ENCODE results near the gene SAMM50. TPM values are rescaled to one million over a fixed set of nuclear protein-coding genes. Genes with fewer than 3 reads are reported as not detected.

The SAMM50 gene
- total RNA-seq, 2 experiments from 2014 or later, result 35.9 to 37.8 TPM

GRCh38 chr22:44018594-44018993, 63.4 kb downstream of the SAMM50 start:
- no peak for DNase-seq
- Mint-ChIP-seq H3K9me3 (no peaks in the 10 kb centered on the region), H3K4me3 (no peak overlapping the region), H3K36me3 (ENCODE audit: low read depth) (no peaks in the 10 kb centered on the region), H3K27me3 (ENCODE audit: low read depth) (peaks cover under 1% of the 10 kb centered on the region), H3K27ac (no peak overlapping the region), H3K4me1 (ENCODE audit: low read depth) (peaks cover 7% of the 10 kb centered on the region)
- intact Hi-C loops (cut with micrococcal nuclease), result no loop called here
- CTCF ChIA-PET, result no interaction called here

- no peak overlapping the region for H3K4me3 Mint-ChIP-seq
- peaks cover 10% of the 10 kb centered on the region for H3K4me1 Mint-ChIP-seq (ENCODE audit: low read depth)
- peaks cover 4% of the 10 kb centered on the region for H3K27me3 Mint-ChIP-seq (ENCODE audit: low read depth)
- no peaks in the 10 kb centered on the region for H3K36me3 Mint-ChIP-seq (ENCODE audit: low read depth)
- no peak for DNase-seq
- CTCF ChIA-PET, result interaction anchor here (1.6 kb wide), 1 partner anchor 62 kb away, joined by 4 read pairs; no protein-coding TSS in a partner anchor
- H3K9me3 Mint-ChIP-seq, result no peaks in the 10 kb centered on the region
- H3K27ac Mint-ChIP-seq, result no peak overlapping the region
- intact Hi-C loops (cut with micrococcal nuclease), result no loop called here
These were observed 64.2 kb downstream of the SAMM50 start for GRCh38 chr22:44019416-44019815.

- Mint-ChIP-seq H3K27ac (no peak overlapping the region), H3K27me3 (ENCODE audit: low read depth) (peaks cover 4% of the 10 kb centered on the region), H3K4me1 (ENCODE audit: low read depth) (peaks cover 10% of the 10 kb centered on the region), H3K4me3 (no peak overlapping the region), H3K9me3 (no peaks in the 10 kb centered on the region), H3K36me3 (ENCODE audit: low read depth) (no peaks in the 10 kb centered on the region)
- no peak for DNase-seq
- intact Hi-C loops (cut with micrococcal nuclease), result no loop called here
- CTCF ChIA-PET, result interaction anchor here (1.6 kb wide), 1 partner anchor 62 kb away, joined by 4 read pairs; no protein-coding TSS in a partner anchor
These were observed 64.6 kb downstream of the SAMM50 start for GRCh38 chr22:44019846-44020245.

GRCh38 chr22:44020981-44021380, 65.7 kb downstream of the SAMM50 start:
- no peaks in the 10 kb centered on the region for H3K36me3 Mint-ChIP-seq (ENCODE audit: low read depth)
- no peaks in the 10 kb centered on the region for H3K9me3 Mint-ChIP-seq
- CTCF ChIA-PET, result interaction anchor here (0.9 to 1.6 kb wide), 2 partner anchors 25 to 61 kb away, joined by 3 to 4 read pairs; no protein-coding TSS in a partner anchor
- DNase-seq, result no peak
- no peak overlapping the region for H3K27ac Mint-ChIP-seq
- intact Hi-C loops (cut with micrococcal nuclease), result no loop called here
- H3K4me3 Mint-ChIP-seq, result no peak overlapping the region
- peaks cover 16% of the 10 kb centered on the region for H3K4me1 Mint-ChIP-seq (ENCODE audit: low read depth)
- peaks cover 10% of the 10 kb centered on the region for H3K27me3 Mint-ChIP-seq (ENCODE audit: low read depth)

DNA sequence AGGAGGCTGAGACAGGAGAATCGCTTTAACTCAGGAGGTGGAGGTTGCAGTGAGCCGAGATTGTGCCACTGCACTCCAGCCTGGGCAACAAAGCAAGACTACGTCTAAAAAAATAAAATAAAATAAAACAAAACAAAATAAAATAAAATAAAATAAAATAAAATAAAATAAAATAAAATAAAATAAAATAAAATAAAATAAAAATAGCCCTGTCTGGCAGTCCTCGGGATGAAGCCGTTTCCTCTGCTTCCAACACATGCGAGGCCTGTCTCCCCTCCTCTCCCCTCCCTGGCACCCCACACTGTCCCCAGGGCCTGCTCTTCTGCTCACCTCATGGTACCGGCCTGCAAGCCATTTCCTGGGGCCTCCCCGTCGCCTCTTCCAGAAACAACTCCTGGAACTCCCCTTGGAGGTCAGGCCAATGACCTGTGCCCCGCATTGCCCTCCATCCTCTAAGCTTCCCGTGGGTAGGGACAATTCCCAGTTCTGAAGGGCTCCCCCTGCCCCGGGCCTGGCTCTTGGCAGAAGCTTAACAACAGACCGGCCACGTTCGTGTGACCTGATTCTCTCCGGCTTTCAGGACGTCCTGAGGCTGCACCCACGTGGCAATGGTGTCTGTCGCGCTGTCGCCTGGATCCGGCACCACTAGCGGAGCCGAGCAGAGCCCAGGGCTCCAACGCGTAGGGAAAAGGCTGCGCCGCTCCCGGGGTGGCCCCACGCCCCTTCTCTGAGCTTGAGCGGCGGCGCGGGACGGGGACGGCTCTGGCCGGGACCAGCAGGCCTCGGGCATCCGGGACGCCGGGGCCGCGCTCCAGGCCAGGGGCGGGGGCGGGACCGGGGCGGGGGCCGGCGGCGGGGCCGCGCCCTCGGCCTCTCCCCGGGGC, 68.4 kb downstream of the SAMM50 start:
- no peaks in the 10 kb centered on the region for H3K9me3 Mint-ChIP-seq
- peaks cover 20% of the 10 kb centered on the region for H3K27me3 Mint-ChIP-seq (ENCODE audit: low read depth)
- peaks cover 27% of the 10 kb centered on the region for H3K4me1 Mint-ChIP-seq (ENCODE audit: low read depth)
- peak overlapping the region; percentile 46 for H3K27ac Mint-ChIP-seq
- peak overlapping the region; percentile 79 for H3K4me3 Mint-ChIP-seq
- H3K36me3 Mint-ChIP-seq (ENCODE audit: low read depth), result no peaks in the 10 kb centered on the region
- intact Hi-C loops (cut with micrococcal nuclease), result no loop called here
- DNase-seq, result peak; percentile 36
- CTCF ChIA-PET, result no interaction called here

- intact Hi-C loops (cut with micrococcal nuclease), result no loop called here
- peaks cover 27% of the 10 kb centered on the region for H3K4me1 Mint-ChIP-seq (ENCODE audit: low read depth)
- peak within 1 kb of the TSS; percentile 53 for H3K27ac Mint-ChIP-seq
- no peak for DNase-seq
- CTCF ChIA-PET, result no interaction called here
- H3K36me3 Mint-ChIP-seq (ENCODE audit: low read depth), result no peaks in the 10 kb centered on the region
- H3K27me3 Mint-ChIP-seq (ENCODE audit: low read depth), result peaks cover 20% of the 10 kb centered on the region
- H3K4me3 Mint-ChIP-seq, result peak within 1 kb of the TSS; percentile 79
- no peaks in the 10 kb centered on the region for H3K9me3 Mint-ChIP-seq
These were observed 69.2 kb downstream of the SAMM50 start, which contains the start of gene PARVB for GRCh38 chr22:44024288-44024921. Gene PARVB (plus strand): TSS chr22:44024302. CDS start chr22:44024340, 38 bp downstream.

GRCh38 chr22:44025171-44026065, 70.2 kb downstream of the SAMM50 start:
- Mint-ChIP-seq H3K27ac (peak overlapping the region; percentile 2), H3K4me1 (ENCODE audit: low read depth) (peaks cover 27% of the 10 kb centered on the region), H3K4me3 (peak overlapping the region; percentile 76), H3K9me3 (no peaks in the 10 kb centered on the region), H3K36me3 (ENCODE audit: low read depth) (no peaks in the 10 kb centered on the region), H3K27me3 (ENCODE audit: low read depth) (peaks cover 20% of the 10 kb centered on the region)
- intact Hi-C loops (cut with micrococcal nuclease), result loop anchor here (5.0 kb wide), 1 partner anchor 157 kb away; the partner anchor contains the start of gene PARVG
- DNase-seq, result no peak
- CTCF ChIA-PET, result interaction anchor here (2.7 kb wide), 1 partner anchor 32 kb away, joined by 12 read pairs; no protein-coding TSS in a partner anchor

DNA sequence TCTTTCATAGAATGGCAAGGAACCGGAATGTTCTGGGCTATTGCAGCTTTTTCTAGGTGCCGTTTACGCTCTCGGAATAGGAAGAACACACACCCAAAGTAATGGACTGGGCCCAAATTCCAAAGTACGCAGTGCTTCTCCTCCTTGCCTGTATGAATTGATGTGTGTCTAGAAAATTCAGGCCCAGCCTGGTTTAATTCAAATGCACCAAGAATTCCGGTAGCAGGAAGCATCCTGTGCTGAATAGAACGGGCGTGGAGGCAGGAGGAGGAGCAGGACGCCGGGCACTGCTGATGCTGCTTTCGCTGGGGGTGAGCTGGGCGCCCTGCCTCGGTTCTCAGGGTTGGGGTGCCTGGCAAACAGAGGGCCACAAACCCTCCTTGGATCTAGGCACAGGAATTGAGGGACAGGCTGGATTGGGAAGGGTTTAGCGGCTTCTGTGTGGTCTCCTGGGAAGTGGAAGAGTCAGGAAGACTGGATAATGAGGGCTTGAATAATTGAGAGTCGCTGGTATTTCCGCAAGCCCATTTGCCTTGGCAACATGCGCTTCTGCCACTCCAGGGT, 70.9 kb downstream of the SAMM50 start:
- H3K4me1 Mint-ChIP-seq (ENCODE audit: low read depth), result peaks cover 32% of the 10 kb centered on the region
- no peaks in the 10 kb centered on the region for H3K9me3 Mint-ChIP-seq
- peak overlapping the region; percentile 67 for H3K4me3 Mint-ChIP-seq
- DNase-seq, result no peak
- peaks cover 20% of the 10 kb centered on the region for H3K27me3 Mint-ChIP-seq (ENCODE audit: low read depth)
- no peaks in the 10 kb centered on the region for H3K36me3 Mint-ChIP-seq (ENCODE audit: low read depth)
- CTCF ChIA-PET, result interaction anchor here (2.7 kb wide), 1 partner anchor 33 kb away, joined by 12 read pairs; no protein-coding TSS in a partner anchor
- H3K27ac Mint-ChIP-seq, result peak overlapping the region; percentile 86
- intact Hi-C loops (cut with micrococcal nuclease), result loop anchor here (5.0 kb wide), 1 partner anchor 156 kb away; the partner anchor contains the start of gene PARVG

- Mint-ChIP-seq H3K9me3 (no peaks in the 10 kb centered on the region), H3K4me1 (ENCODE audit: low read depth) (peaks cover 39% of the 10 kb centered on the region), H3K27ac (peak overlapping the region; percentile 86), H3K36me3 (ENCODE audit: low read depth) (peaks cover 2% of the 10 kb centered on the region), H3K27me3 (ENCODE audit: low read depth) (peaks cover 22% of the 10 kb centered on the region), H3K4me3 (peak overlapping the region; percentile 67)
- CTCF ChIA-PET, result interaction anchor here (2.7 kb wide), 1 partner anchor 33 kb away, joined by 12 read pairs; no protein-coding TSS in a partner anchor
- DNase-seq, result peak; percentile 82
- intact Hi-C loops (cut with micrococcal nuclease), result loop anchor here (5.0 kb wide), 1 partner anchor 155 kb away; the partner anchor contains the start of gene PARVG
These were observed 71.6 kb downstream of the SAMM50 start for GRCh38 chr22:44026630-44027511.

- no peak overlapping the region for H3K27ac Mint-ChIP-seq
- CTCF ChIA-PET, result no interaction called here
- peaks cover 22% of the 10 kb centered on the region for H3K27me3 Mint-ChIP-seq (ENCODE audit: low read depth)
- peaks cover 2% of the 10 kb centered on the region for H3K36me3 Mint-ChIP-seq (ENCODE audit: low read depth)
- no peak overlapping the region for H3K4me3 Mint-ChIP-seq
- intact Hi-C loops (cut with micrococcal nuclease), result loop anchor here (5.0 kb wide), 1 partner anchor 154 kb away; the partner anchor contains the start of gene PARVG
- H3K9me3 Mint-ChIP-seq, result no peaks in the 10 kb centered on the region
- no peak for DNase-seq
- peaks cover 34% of the 10 kb centered on the region for H3K4me1 Mint-ChIP-seq (ENCODE audit: low read depth)
These were observed 72.8 kb downstream of the SAMM50 start for GRCh38 chr22:44028091-44028490.

All from activated naive CD4-positive, alpha-beta T cell treated with anti-CD3 and anti-CD28 coated beads for 36 hours (primary cell).